GM19455 (cell line): ENCODE results near the gene FBXL13.
"Not testable (repeated sequence)": the region's sequence is repeated elsewhere in the genome, so short reads cannot be mapped to it uniquely, and the experiment has no call there.

ENCODE experiments used
- ATAC-seq: cut with Tn5 transposase; IDR thresholded peaks from one replicate; pipeline ENCODE4 v1.9.1; 2021; ENCODE audit not compliant: unreplicated experiment

FBXL13 gene

GRCh38 chr7:102942868-102943267, 131.7 kb downstream of the FBXL13 start:
- ATAC-seq = no peak

- no peak for ATAC-seq
Observed at GRCh38 chr7:102942181-102942866, 132.3 kb downstream of the FBXL13 start.

- no peak for ATAC-seq
Observed at GRCh38 chr7:102938679-102939078, 135.9 kb downstream of the FBXL13 start.

- ATAC-seq = no peak
Observed at GRCh38 chr7:102935450-102936115, 139.0 kb downstream of the FBXL13 start.

GRCh38 chr7:102934701-102935100, 139.9 kb downstream of the FBXL13 start:
- no peak for ATAC-seq

- no peak for ATAC-seq
Observed at GRCh38 chr7:102934239-102934638, 140.4 kb downstream of the FBXL13 start.

GRCh38 chr7:102933763-102934162, 140.8 kb downstream of the FBXL13 start:
- ATAC-seq = no peak

- no peak for ATAC-seq
Observed at GRCh38 chr7:102931757-102932156, 142.8 kb downstream of the FBXL13 start.

- no peak for ATAC-seq
Observed at GRCh38 chr7:102927312-102927933, 147.2 kb downstream of the FBXL13 start.

- no peak for ATAC-seq
Observed at GRCh38 chr7:102926783-102927140, 147.8 kb downstream of the FBXL13 start.

GRCh38 chr7:102925976-102926782, 148.4 kb downstream of the FBXL13 start:
- ATAC-seq = no peak

- ATAC-seq = no peak
Observed at GRCh38 chr7:102918845-102919244, 155.8 kb downstream of the FBXL13 start.

- no peak for ATAC-seq
Observed at GRCh38 chr7:102917436-102918353, 156.9 kb downstream of the FBXL13 start.

GRCh38 chr7:102916881-102917280, 157.7 kb downstream of the FBXL13 start:
- ATAC-seq = no peak

GRCh38 chr7:102916426-102916825, 158.2 kb downstream of the FBXL13 start:
- no peak for ATAC-seq

GRCh38 chr7:102914585-102914984, 160.0 kb downstream of the FBXL13 start:
- ATAC-seq = no peak

GRCh38 chr7:102913826-102914225, 160.8 kb downstream of the FBXL13 start:
- ATAC-seq = no peak

GRCh38 chr7:102912742-102913141, 161.9 kb downstream of the FBXL13 start, which contains the start of gene LRRC17:
Gene LRRC17, plus strand, starts transcription at chr7:102913000. Its CDS starts 20,914 bp downstream, at chr7:102933914.
- ATAC-seq = no peak

- ATAC-seq = no peak
Observed at GRCh38 chr7:102908676-102909075, 165.9 kb downstream of the FBXL13 start.

- not testable (repeated sequence) for ATAC-seq
Observed at GRCh38 chr7:102903576-102903975, 171.0 kb downstream of the FBXL13 start.
